Fibroblast of lung (primary cell): ENCODE results near the gene PRRX2. TPM values are rescaled to one million over a fixed set of nuclear protein-coding genes. Genes with fewer than 3 reads are reported as not detected.
"Not testable (repeated sequence)": the region's sequence is repeated elsewhere in the genome, so short reads cannot be mapped to it uniquely, and the experiment has no call there.

Source experiments
- DNase-seq, 2 donors: peaks; one replicate each; pipeline versions ENCODE4 v3.0.0 to v3.0.0-alpha.2; 2010; ENCODE audit warnings: low read depth in 2 of 2
- H2AFZ ChIP-seq: 2 replicates; pipeline ENCODE4 v1.5.1; 2012; ENCODE audit warnings: low read length, control low read depth, inconsistent platforms
- H3K27ac ChIP-seq: 2 replicates; pipeline ENCODE4 v1.5.1; 2011; ENCODE audit warnings: low read length, control low read depth; ENCODE audit not compliant: insufficient read depth
- H3K27me3 ChIP-seq: 2 replicates; pipeline ENCODE4 v1.5.1; 2011; ENCODE audit warnings: mild to moderate bottlenecking, low read length; ENCODE audit not compliant: control insufficient read depth, insufficient read depth
- H3K36me3 ChIP-seq: 2 replicates; pipeline ENCODE4 v1.5.1; 2011; ENCODE audit warnings: low read length; ENCODE audit not compliant: control insufficient read depth, insufficient read depth
- H3K4me1 ChIP-seq: 2 replicates; pipeline ENCODE4 v1.5.1; 2011; ENCODE audit warnings: low read length; ENCODE audit not compliant: control insufficient read depth, insufficient read depth; ENCODE audit errors: extremely low read depth
- H3K4me2 ChIP-seq: 2 replicates; pipeline ENCODE4 v1.5.1; 2011; ENCODE audit warnings: low read length, control low read depth; ENCODE audit not compliant: insufficient read depth; ENCODE audit errors: extremely low read depth
- H3K4me3 ChIP-seq, 4 experiments: fragments of 200-600 bp in 1 of 4; sonication (generic) in 1 of 4; replicated peaks in 1 of 4; 2 replicates each; pipeline ENCODE4 v1.5.1; 2011 to 2016; ENCODE audit warnings: low read length in 4 of 4, low read depth in 3 of 4, mild to moderate bottlenecking in 3 of 4, control low read depth in 2 of 4, inconsistent platforms in 1 of 4, mixed read lengths in 1 of 4; ENCODE audit not compliant: insufficient read depth in 1 of 4; ENCODE audit errors: control extremely low read depth in 1 of 4
- H3K79me2 ChIP-seq: 2 replicates; pipeline ENCODE4 v1.5.1; 2012; ENCODE audit warnings: mild to moderate bottlenecking, low read length, inconsistent platforms; ENCODE audit not compliant: control insufficient read depth, insufficient read depth
- H3K9ac ChIP-seq: 2 replicates; pipeline ENCODE4 v1.5.1; 2011; ENCODE audit warnings: mild to moderate bottlenecking, low read length, control low read depth; ENCODE audit not compliant: insufficient read depth
- H3K9me3 ChIP-seq: 2 replicates; pipeline ENCODE4 v1.5.1; 2012; ENCODE audit warnings: low read depth, low read length; ENCODE audit not compliant: control insufficient read depth, insufficient read depth
- H4K20me1 ChIP-seq: 2 replicates; pipeline ENCODE4 v1.5.1; 2011; ENCODE audit warnings: low read length; ENCODE audit not compliant: control insufficient read depth, insufficient read depth; ENCODE audit errors: extremely low read depth
- CTCF ChIP-seq, 2 donors: IDR thresholded peaks in 1 of 2; conservative IDR thresholded peaks in 1 of 2; 1 replicate in 1 of 2; 2 replicates in 1 of 2; pipeline ENCODE4 v1.5.1; 2011 to 2012; ENCODE audit warnings: low read length in 2 of 2, control low read depth in 1 of 2, inconsistent platforms in 1 of 2, low read depth in 1 of 2, mild to moderate bottlenecking in 1 of 2
- EZH2 ChIP-seq: IDR thresholded peaks from 2 replicates; pipeline ENCODE4 v1.5.1; 2012; ENCODE audit warnings: low read length, control low read depth, mild to moderate bottlenecking; ENCODE audit errors: missing control alignments
- polyA plus RNA-seq, 2 donors: library from polyadenylated mRNA; depleted of rRNA in 1 of 2; stranded (reverse) in 1 of 2; unstranded in 1 of 2; fragments of >200 nt; gene quantifications; 2 replicates each; pipeline ENCODE4 v1.2.1, GENCODE V29; 2011 to 2012; ENCODE audit warnings: missing spikeins in 1 of 2
- total RNA-seq: library from RNA; depleted of rRNA; stranded (reverse); fragments of >200 nt; gene quantifications from 2 replicates; pipeline ENCODE4 v1.2.1, GENCODE V29; 2014

PRRX2 gene
- total and polyA plus RNA-seq, 2 donors (not counting 1 experiment from before 2014, with no cell fraction given) = 4.4 to 11.7 TPM

- Histone ChIP-seq H3K36me3 (peaks cover 36% of the 10 kb centered on the region), H3K79me2 (peaks cover 72% of the 10 kb centered on the region), H3K27me3 (no peaks in the 10 kb centered on the region), H3K27ac (no peak overlapping the region), H3K4me2 (no peak overlapping the region), H4K20me1 (no peaks in the 10 kb centered on the region), H2AFZ (no peak overlapping the region), H3K4me1 (peaks cover 30% of the 10 kb centered on the region), H3K9ac (no peak overlapping the region), H3K9me3 (no peaks in the 10 kb centered on the region), H3K4me3 (no peak overlapping the region)
- no peak for DNase-seq
- TF ChIP-seq CTCF (conservative IDR thresholded peaks at IDR 0.05 in 1 of 2, IDR thresholded peaks at IDR 0.05 in 1 of 2; ENCODE audit: low read depth in 1 of 2, low read length in 2 of 2) = no peak
- TF ChIP-seq EZH2 = no peak
Observed at GRCh38 chr9:129633207-129633606, 32.2 kb upstream of the PRRX2 start.

DNA sequence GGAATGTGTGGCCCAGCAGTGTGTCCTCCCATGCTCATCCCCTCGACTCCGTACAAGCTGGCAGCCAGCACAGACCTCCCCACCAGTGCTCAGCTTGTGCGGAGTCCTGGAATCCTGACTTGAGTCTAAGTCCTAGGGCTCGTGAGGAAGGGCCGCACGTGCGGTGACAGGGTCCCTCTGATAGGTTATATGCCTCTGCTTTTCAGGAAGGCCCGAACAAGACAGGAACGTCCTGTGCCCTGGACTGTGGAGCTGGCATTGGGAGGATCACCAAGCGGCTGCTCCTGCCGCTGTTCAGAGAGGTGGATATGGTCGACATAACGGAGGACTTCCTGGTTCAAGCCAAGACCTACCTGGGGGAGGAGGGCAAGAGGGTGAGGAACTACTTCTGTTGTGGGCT is 31.6 kb upstream of the PRRX2 start:
- Histone ChIP-seq H3K27me3 (no peaks in the 10 kb centered on the region), H3K27ac (no peak overlapping the region), H3K79me2 (peaks cover 71% of the 10 kb centered on the region), H4K20me1 (no peaks in the 10 kb centered on the region), H3K4me1 (peaks cover 23% of the 10 kb centered on the region), H3K9ac (no peak overlapping the region), H3K4me2 (no peak overlapping the region), H3K4me3 (no peak overlapping the region), H3K36me3 (peaks cover 40% of the 10 kb centered on the region), H3K9me3 (no peaks in the 10 kb centered on the region), H2AFZ (no peak overlapping the region)
- no peak for TF ChIP-seq CTCF (conservative IDR thresholded peaks at IDR 0.05 in 1 of 2, IDR thresholded peaks at IDR 0.05 in 1 of 2; ENCODE audit: low read depth in 1 of 2, low read length in 2 of 2)
- no peak for TF ChIP-seq EZH2
- no peak for DNase-seq

GRCh38 chr9:129635099-129636065 is 30.1 kb upstream of the PRRX2 start:
- Histone ChIP-seq H3K4me2 (no peak overlapping the region), H3K4me3 (no peak overlapping the region), H4K20me1 (no peaks in the 10 kb centered on the region), H3K79me2 (peaks cover 69% of the 10 kb centered on the region), H3K36me3 (peaks cover 40% of the 10 kb centered on the region), H2AFZ (no peak overlapping the region), H3K9ac (no peak overlapping the region), H3K9me3 (no peaks in the 10 kb centered on the region), H3K27me3 (no peaks in the 10 kb centered on the region), H3K27ac (no peak overlapping the region), H3K4me1 (peaks cover 23% of the 10 kb centered on the region)
- TF ChIP-seq CTCF (conservative IDR thresholded peaks at IDR 0.05 in 1 of 2, IDR thresholded peaks at IDR 0.05 in 1 of 2; ENCODE audit: low read depth in 1 of 2, low read length in 2 of 2) (no peak), EZH2 (no peak)
- no peak for DNase-seq

DNA sequence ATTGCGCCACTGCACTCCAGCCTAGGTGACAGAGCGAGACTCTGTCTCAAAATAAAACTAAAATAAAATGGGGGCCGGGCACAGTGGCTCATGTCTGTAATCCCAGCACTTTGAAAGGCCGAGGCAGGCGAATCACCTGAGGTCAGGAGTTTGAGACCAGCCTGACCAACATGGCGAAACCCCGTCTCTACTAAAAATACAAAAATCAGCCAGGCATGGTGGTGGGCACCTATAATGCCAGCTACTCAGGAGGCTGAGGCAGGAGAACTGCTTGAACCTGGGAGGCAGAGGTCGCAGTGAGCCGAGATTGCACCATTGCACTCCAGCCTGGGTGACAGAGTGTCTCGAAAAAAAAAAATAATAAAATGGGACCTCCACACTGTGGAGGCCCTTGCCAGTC is 29.1 kb upstream of the PRRX2 start:
- H3K9me3 ChIP-seq, H3K4me2 ChIP-seq, H2AFZ ChIP-seq, DNase-seq, H3K4me3 ChIP-seq, H3K27me3 ChIP-seq, H3K9ac ChIP-seq, H4K20me1 ChIP-seq, H3K27ac ChIP-seq: not testable (repeated sequence)
- Histone ChIP-seq H3K4me1 (peaks cover 24% of the 10 kb centered on the region), H3K79me2 (peaks cover 69% of the 10 kb centered on the region), H3K36me3 (peaks cover 38% of the 10 kb centered on the region)
